NCI-H2081 treated with DMSO at 0.1 percent for 48 hours (cell line): ENCODE measurements around the gene CBS.
"Not testable (repeated sequence)": the region's sequence is repeated elsewhere in the genome, so short reads cannot be mapped to it uniquely, and the experiment has no call there.

Source experiments
- DNase-seq: peaks from one replicate; lab custom pipeline; 2025; lab: John Stamatoyannopoulos, UW

CBS gene

DNA sequence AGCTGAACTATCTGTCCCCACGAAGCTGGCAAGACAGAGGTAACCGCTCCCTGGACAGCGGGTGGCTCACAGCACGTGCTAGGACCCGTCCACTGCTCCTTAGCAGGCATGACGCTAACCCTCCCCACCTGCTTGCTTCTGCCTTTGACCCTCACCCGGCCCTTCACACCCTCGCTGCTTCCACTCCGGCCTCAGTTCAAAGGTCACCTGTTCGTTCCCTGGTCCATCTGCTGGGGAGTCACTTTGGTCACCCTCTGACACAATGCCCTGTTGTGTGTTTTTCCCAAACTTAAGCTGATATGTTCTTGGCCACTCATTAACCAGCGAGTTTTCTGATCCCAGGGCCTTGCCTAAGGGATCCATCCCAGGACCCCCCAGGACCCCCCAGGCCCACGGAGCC is 7.6 kb downstream of the CBS start:
- not testable (repeated sequence) for DNase-seq

DNA sequence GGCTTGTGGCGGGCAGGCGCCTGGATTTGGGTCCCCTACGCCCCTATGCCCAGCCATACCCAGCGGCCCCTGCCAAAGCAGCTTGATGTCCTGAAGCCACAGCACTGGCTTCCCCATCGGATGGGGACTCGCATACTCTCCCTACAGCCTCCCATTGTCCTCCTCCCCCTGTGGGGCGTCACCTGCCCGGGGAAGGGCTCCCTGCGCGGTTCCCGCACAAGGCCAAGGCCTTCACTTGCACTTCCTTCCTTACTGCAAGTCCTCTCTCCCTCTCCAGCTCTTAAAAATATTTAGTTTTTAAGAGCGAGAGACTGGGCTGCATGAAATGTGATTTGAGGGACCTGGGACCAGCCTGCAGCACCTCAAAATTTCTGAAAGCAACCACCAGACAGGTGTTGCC is 8.9 kb downstream of the CBS start:
- DNase-seq = not testable (repeated sequence)

GRCh38 chr21:43065991-43066390 is 9.6 kb downstream of the CBS start:
- not testable (repeated sequence) for DNase-seq

- DNase-seq = not testable (repeated sequence)
Measured at GRCh38 chr21:43064265-43064917, 11.2 kb downstream of the CBS start.

GRCh38 chr21:43062955-43063664 is 12.5 kb downstream of the CBS start:
- not testable (repeated sequence) for DNase-seq

- not testable (repeated sequence) for DNase-seq
Measured at GRCh38 chr21:43053112-43053511, 22.5 kb downstream of the CBS start.

- not testable (repeated sequence) for DNase-seq
Measured at GRCh38 chr21:43045876-43046821, 29.5 kb downstream of the CBS start.

DNA sequence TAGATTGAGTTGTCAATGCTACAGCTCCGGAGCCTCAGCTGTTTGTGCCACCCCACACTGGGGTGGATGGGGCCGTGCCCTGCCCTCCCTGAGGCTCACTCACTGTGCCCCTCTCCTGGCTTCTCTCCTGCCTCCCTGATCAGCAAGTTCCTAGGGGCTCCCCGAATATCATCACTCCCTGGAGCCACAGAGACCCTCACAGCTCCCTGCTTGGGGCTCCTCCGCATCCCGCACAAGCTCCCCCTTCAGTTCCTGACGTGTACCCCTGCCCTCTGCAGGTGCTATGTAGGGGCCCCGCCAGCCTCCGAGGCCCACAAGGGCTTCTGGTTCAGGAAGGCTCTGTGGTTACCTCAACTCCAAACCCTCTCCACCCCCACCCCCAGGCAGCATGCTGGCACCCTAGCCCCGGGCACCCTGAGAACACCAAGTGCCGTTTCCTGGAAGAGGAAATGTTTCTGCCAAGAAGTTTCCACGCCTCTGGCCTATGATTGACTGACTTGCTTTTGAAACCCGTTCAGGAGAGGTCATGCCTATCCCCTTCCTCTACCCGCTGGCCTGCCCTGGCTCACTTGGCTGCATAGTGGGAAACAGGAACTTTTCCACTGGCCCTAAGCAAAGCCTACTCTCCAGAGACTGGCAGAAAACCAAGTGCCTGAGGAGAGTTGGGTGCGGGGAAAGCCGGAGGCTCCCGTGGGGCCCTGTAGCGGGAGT is 30.3 kb downstream of the CBS start:
- not testable (repeated sequence) for DNase-seq

DNA sequence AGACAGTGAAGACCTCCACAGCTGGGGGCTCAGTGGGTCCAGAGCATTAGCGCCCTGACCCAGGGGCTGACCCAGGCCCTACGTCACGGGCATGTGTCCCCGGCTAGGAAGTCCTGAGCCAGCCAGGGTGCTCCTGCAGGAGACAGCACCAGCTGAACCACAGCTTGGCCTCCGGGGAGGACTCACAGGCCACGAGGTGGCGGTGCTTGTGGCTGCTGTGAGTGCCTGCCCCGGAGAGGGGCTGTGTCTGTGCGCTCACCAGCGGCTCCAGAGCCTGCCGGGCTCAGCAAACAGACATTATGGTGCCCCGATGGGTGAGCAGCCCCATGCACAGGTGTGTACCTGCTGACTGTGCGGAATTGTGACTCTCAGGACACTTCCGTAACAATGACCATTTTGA is 31.1 kb downstream of the CBS start:
- not testable (repeated sequence) for DNase-seq

- DNase-seq = not testable (repeated sequence)
Measured at GRCh38 chr21:43043291-43043690, 32.3 kb downstream of the CBS start.

DNA sequence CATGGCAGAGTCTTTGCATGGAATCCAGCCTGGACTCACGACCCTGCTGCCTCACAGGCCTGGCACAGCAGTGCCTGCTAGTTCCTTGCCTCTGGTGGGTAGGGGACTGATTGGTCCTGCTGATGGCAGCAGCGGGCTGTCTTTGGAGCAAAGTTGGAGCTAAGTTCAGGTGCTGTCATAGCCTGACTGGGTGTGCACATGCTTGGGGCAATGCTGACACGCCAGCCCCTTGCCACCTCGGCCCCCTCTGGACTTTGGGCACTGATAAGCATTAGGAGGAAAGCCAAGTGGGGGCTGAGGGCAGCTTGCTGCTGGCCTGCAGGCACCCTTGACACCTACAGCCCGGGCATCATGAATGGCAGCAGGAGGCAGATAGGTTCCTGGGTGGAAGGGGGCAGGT is 33.5 kb downstream of the CBS start:
- not testable (repeated sequence) for DNase-seq

- not testable (repeated sequence) for DNase-seq
Measured at GRCh38 chr21:43038659-43039044, 37.0 kb downstream of the CBS start.

- not testable (repeated sequence) for DNase-seq
Measured at GRCh38 chr21:43037918-43038658, 37.5 kb downstream of the CBS start.

GRCh38 chr21:43036889-43037288 is 38.7 kb downstream of the CBS start:
- not testable (repeated sequence) for DNase-seq

- DNase-seq = no peak
Measured at GRCh38 chr21:43034826-43035225, 40.8 kb downstream of the CBS start.

DNA sequence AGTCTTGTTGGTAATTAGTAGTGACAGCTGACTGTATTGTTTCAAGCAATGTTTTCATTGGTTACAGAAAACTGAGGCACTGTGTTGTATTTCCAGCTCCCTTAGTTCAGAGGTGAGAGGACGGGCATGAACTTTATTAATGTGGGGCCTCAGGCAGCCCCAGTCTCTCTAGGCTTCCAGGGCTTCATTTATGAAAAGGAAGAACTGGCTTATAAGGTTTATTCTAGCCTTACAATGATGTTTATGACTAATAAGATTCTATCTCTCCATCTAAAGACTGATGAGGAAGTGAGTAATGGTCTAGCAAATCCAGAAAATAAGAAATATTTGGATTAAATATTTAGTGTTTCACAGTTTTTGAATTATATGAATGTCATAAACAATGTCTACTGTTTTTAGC is 41.5 kb downstream of the CBS start:
- DNase-seq = no peak

GRCh38 chr21:43031121-43031619 is 44.5 kb downstream of the CBS start:
- no peak for DNase-seq

DNA sequence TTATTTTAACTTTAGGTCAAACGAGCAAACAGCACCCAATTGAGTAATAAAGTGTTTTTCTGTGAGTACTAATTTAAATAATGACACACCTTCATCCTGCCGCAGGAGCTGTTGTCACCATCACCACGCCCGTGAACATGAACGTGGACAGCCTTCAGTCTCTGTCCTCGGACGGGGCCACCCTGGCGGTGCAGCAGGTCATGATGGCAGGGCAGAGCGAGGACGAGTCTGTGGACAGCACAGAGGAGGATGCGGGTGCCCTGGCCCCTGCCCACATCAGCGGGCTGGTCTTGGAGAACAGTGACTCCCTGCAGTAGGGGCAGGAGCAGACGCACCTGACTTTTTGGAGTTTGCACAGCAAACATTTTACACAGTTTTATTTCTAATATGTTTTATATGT is 45.9 kb downstream of the CBS start:
- DNase-seq = no peak

DNA sequence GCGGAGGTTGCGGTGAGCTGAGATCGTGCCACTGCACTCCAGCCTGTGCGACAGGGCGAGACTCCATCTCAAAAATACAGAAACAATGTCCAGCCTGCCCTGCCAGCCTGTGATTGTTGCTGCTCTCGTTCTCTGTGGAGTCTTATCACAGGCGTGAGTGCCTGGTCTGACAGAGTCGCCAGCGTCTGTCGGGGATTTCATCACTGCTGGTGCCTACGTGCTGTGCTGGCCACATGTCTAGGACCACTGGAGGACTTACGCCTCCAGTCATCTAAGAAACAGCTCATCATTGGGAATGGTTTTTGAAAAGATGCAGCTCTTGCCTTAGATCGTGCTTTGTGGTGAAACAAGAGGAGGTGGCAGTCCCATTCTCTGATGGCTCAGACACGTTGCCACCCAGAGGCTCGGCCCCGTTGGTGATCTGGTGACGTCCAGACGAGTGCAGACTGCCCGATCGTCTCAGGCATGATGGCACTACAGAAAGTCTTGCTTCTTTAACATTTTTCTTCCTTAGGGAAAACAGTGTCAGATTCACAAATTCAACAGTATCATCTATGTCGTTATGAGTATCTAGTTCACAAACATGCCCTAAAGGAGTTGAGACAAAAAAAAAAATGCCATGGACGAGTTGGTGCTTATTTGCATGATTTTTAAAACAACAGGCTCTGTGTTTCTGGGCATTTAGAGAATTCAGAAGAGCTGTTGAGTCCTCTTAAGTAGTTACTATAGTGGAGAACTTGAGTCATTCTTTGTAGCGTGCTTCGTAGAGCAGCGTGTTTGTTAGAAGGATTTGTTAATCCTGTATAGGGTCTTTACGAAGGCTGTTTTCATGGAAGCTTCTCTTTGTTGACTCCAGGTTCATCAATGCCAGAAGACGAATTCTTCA is 47.5 kb downstream of the CBS start:
- DNase-seq = no peak

- no peak for DNase-seq
Measured at GRCh38 chr21:43025636-43026180, 49.9 kb downstream of the CBS start.
